Erythroblast (primary cell): ENCODE measurements around the gene ANKRD33B.

ENCODE experiments used
- GATA1 ChIP-seq: IDR thresholded peaks from 2 replicates; pipeline ENCODE4 v1.6.1; 2011; ENCODE audit warnings: low read depth, mild to moderate bottlenecking, control low read depth, low read length, moderate library complexity
- POLR2A ChIP-seq: IDR thresholded peaks from 2 replicates; pipeline ENCODE4 v1.6.1; 2011; ENCODE audit warnings: mild to moderate bottlenecking, low read length

DNA sequence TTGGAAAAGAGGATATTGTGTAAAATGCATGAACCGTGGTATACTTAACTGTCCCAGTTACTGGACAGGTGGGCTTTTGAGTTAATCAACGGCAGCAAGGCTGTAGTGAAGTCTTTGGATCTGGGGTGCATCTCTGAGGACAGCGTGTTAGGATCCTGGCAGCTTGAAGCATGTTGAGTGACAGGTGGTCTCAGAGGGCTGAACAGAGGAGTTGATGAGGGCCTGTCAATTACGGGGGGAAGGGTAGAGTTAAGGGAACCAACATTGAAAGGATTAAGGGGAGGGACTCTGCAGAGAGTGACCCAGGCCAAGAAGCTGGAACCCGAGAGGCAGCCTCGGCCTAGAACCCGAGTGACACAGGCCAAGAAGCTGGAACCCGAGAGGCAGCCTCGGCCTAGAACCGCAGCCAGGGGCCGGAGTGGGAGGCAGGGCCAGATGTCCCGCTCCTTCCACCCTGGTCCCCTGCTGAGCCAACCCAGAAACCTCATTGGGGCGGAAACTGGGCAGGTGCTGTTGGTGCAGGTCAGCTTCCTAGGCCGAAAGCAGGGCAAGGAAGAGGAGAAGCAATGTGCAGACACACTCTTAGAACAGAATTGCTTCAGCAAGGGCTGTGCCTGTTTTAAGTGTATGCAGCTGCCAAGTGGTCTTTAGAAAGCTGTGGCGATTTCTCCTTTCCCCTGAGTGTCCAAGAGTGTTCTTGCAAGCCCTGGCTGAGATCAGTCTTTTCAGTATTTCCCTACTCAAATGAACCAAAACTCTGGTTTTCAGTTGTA lies 62.0 kb downstream of the ANKRD33B start:
- no peak for TF ChIP-seq POLR2A
- no peak for TF ChIP-seq GATA1
